ENCODE results near the gene ATG4B. TPM values are rescaled to one million over a fixed set of nuclear protein-coding genes. Genes with fewer than 3 reads are reported as not detected.

Gene ATG4B
- total RNA-seq, 4 donors from 2014 or later, result 44.2 to 72.1 (median 66.0) TPM

- H3K4me3 ChIP-seq, result peak overlapping the region; percentile 72 to 91
- H3K27ac ChIP-seq, result peak overlapping the region; percentile 94 to 97 (median 95)
- H3K9me3 ChIP-seq, result no peaks in the 10 kb centered on the region
- peak; percentile 91 for ATAC-seq
- H3K27me3 ChIP-seq, result no peaks in the 10 kb centered on the region
- peaks cover 0 to 34% (median 8%) of the 10 kb centered on the region in 3 donors for H3K4me1 ChIP-seq
- no peak for TF ChIP-seq POLR2AphosphoS5 (IDR thresholded peaks at IDR 0.05)
- TF ChIP-seq CTCF (IDR thresholded peaks at IDR 0.05), result peak in 2 of 4 experiments; percentile 24 to 39
- no peak for TF ChIP-seq POLR2A (IDR thresholded peaks at IDR 0.05)
- TF ChIP-seq EP300 (IDR thresholded peaks at IDR 0.05), result no peak
- WGBS, 2 donors (ENCODE audit: low coverage in 1 of 2), result 0% methylated on average over 1 of the region's 98 CpGs; no CpG with 5 or more reads in 1 of the 2 donors
- H3K36me3 ChIP-seq, result peaks cover 0 to 33% of the 10 kb centered on the region in 2 donors
Measured at GRCh38 chr2:241702155-241703031, 64.9 kb downstream of the ATG4B start.

GRCh38 chr2:241703032-241703604, 65.6 kb downstream of the ATG4B start:
- Histone ChIP-seq H3K4me1 (peaks cover 0 to 34% (median 8%) of the 10 kb centered on the region in 3 donors), H3K4me3 (peak overlapping the region; percentile 72 to 91), H3K9me3 (no peaks in the 10 kb centered on the region), H3K27me3 (no peaks in the 10 kb centered on the region), H3K27ac (peak overlapping the region in 3 of 4 donors; percentile 95 to 97 (median 95)), H3K36me3 (peaks cover 0 to 40% of the 10 kb centered on the region in 2 donors)
- WGBS, 2 donors (ENCODE audit: low coverage in 1 of 2), result 33 to 47% methylated on average over 5 to 6 of the region's 11 CpGs
- ATAC-seq, result no peak
- TF ChIP-seq EP300 (IDR thresholded peaks at IDR 0.05) (no peak), POLR2A (IDR thresholded peaks at IDR 0.05) (no peak), POLR2AphosphoS5 (IDR thresholded peaks at IDR 0.05) (no peak)

GRCh38 chr2:241706537-241706936, 69.0 kb downstream of the ATG4B start:
- Histone ChIP-seq H3K27ac (no peak overlapping the region), H3K4me3 (no peak overlapping the region), H3K36me3 (peaks cover 0 to 74% of the 10 kb centered on the region in 2 donors), H3K9me3 (no peaks in the 10 kb centered on the region), H3K4me1 (peaks cover 0 to 19% (median 8%) of the 10 kb centered on the region in 3 donors), H3K27me3 (no peaks in the 10 kb centered on the region)
- no peak for ATAC-seq
- no peak for TF ChIP-seq POLR2A (IDR thresholded peaks at IDR 0.05)
- no peak for TF ChIP-seq EP300 (IDR thresholded peaks at IDR 0.05)
- no peak for TF ChIP-seq CTCF (IDR thresholded peaks at IDR 0.05)
- TF ChIP-seq POLR2AphosphoS5 (IDR thresholded peaks at IDR 0.05), result no peak
- WGBS, 2 donors (ENCODE audit: low coverage in 1 of 2), result 89 to 97% methylated on average over 3 to 5 of the region's 6 CpGs

GRCh38 chr2:241708879-241709278, 71.4 kb downstream of the ATG4B start:
- Histone ChIP-seq H3K4me3 (no peak overlapping the region), H3K4me1 (peaks cover 0 to 3% (median 0%) of the 10 kb centered on the region in 3 donors), H3K27me3 (no peaks in the 10 kb centered on the region), H3K9me3 (peaks cover 0 to 5% (median 0%) of the 10 kb centered on the region in 3 donors), H3K27ac (no peak overlapping the region), H3K36me3 (peaks cover 0 to 98% of the 10 kb centered on the region in 2 donors)
- WGBS, 2 donors (ENCODE audit: low coverage in 1 of 2), result 84% methylated on average over 6 of the region's 10 CpGs; no CpG with 5 or more reads in 1 of the 2 donors
- ATAC-seq, result no peak
- TF ChIP-seq POLR2A (IDR thresholded peaks at IDR 0.05), result no peak
- TF ChIP-seq EP300 (IDR thresholded peaks at IDR 0.05), result no peak
- no peak for TF ChIP-seq CTCF (IDR thresholded peaks at IDR 0.05)
- TF ChIP-seq POLR2AphosphoS5 (IDR thresholded peaks at IDR 0.05), result no peak

GRCh38 chr2:241719093-241719492, 81.6 kb downstream of the ATG4B start:
- H3K9me3 ChIP-seq, result peaks cover 0 to 6% (median 0%) of the 10 kb centered on the region in 3 donors
- H3K27me3 ChIP-seq, result no peaks in the 10 kb centered on the region
- no peaks in the 10 kb centered on the region for H3K4me1 ChIP-seq
- no peak for TF ChIP-seq CTCF (IDR thresholded peaks at IDR 0.05)
- no peak for TF ChIP-seq POLR2A (IDR thresholded peaks at IDR 0.05)
- TF ChIP-seq EP300 (IDR thresholded peaks at IDR 0.05), result no peak
- no peak for TF ChIP-seq POLR2AphosphoS5 (IDR thresholded peaks at IDR 0.05)
- no peak overlapping the region for H3K27ac ChIP-seq
- no peak overlapping the region for H3K4me3 ChIP-seq
- WGBS, 2 donors (ENCODE audit: low coverage in 1 of 2), result no CpG with 5 or more reads among the region's 16 CpGs
- ATAC-seq, result no peak
- H3K36me3 ChIP-seq, result peaks cover 0 to 96% of the 10 kb centered on the region in 2 donors
